G401 (cell line): ENCODE data around the gene ABCC9. TPM values are rescaled to one million over a fixed set of nuclear protein-coding genes. Genes with fewer than 3 reads are reported as not detected.
A peak's percentile ranks its signal among the peaks of the same experiment; 100 is the strongest.

Experiments used
- DNase-seq: peaks from one replicate; pipeline ENCODE4 v3.0.0-alpha.2; 2015; ENCODE audit warnings: low spot score
- in situ Hi-C: cut with HindIII; loops from 2 replicates; pipeline ENCODE4 v1.10.0; 2016; ENCODE audit warnings: low sequenced_read_pairs, mixed read lengths
- total RNA-seq: library from RNA; depleted of rRNA; stranded (reverse); fragments of >200 nt; shearing (Covaris generic); gene quantifications from 2 replicates; pipeline ENCODE4 v1.2.3, GENCODE V29; 2014

ABCC9 gene
- total RNA-seq, 1 experiment from 2014 or later, result not detected

GRCh38 chr12:21888276-21888863 is 52.9 kb downstream of the ABCC9 start:
- DNase-seq, result no peak
- in situ Hi-C loops, result no loop called here

GRCh38 chr12:21884936-21885335 is 56.3 kb downstream of the ABCC9 start:
- in situ Hi-C loops, result no loop called here
- DNase-seq, result no peak

GRCh38 chr12:21882635-21883034 is 58.6 kb downstream of the ABCC9 start:
- in situ Hi-C loops, result no loop called here
- DNase-seq, result no peak

- peak; percentile 8 for DNase-seq
- in situ Hi-C loops, result no loop called here
These were observed 59.3 kb downstream of the ABCC9 start for GRCh38 chr12:21881965-21882364.

GRCh38 chr12:21879312-21879711 is 61.9 kb downstream of the ABCC9 start:
- no peak for DNase-seq
- in situ Hi-C loops, result no loop called here

GRCh38 chr12:21877293-21877982 is 63.8 kb downstream of the ABCC9 start:
- DNase-seq, result no peak
- in situ Hi-C loops, result no loop called here

- in situ Hi-C loops, result no loop called here
- DNase-seq, result no peak
These were observed 75.4 kb downstream of the ABCC9 start for GRCh38 chr12:21865846-21866245.

- no peak for DNase-seq
- in situ Hi-C loops, result no loop called here
These were observed 80.7 kb downstream of the ABCC9 start for GRCh38 chr12:21860534-21860933.

- in situ Hi-C loops, result no loop called here
- DNase-seq, result no peak
These were observed 81.1 kb downstream of the ABCC9 start for GRCh38 chr12:21860128-21860527.

GRCh38 chr12:21852251-21852650 is 89.0 kb downstream of the ABCC9 start:
- in situ Hi-C loops, result no loop called here
- DNase-seq, result no peak

- in situ Hi-C loops, result no loop called here
- DNase-seq, result no peak
These were observed 90.1 kb downstream of the ABCC9 start for GRCh38 chr12:21851151-21851550.

- DNase-seq, result no peak
- in situ Hi-C loops, result no loop called here
These were observed 90.8 kb downstream of the ABCC9 start for GRCh38 chr12:21850419-21850818.

GRCh38 chr12:21849878-21850277 is 91.3 kb downstream of the ABCC9 start:
- in situ Hi-C loops, result no loop called here

GRCh38 chr12:21848192-21848591 is 93.0 kb downstream of the ABCC9 start:
- in situ Hi-C loops, result no loop called here
- DNase-seq, result no peak

More at GRCh38 chr12:21849878-21850277, 91.3 kb downstream of the ABCC9 start:
- no peak for DNase-seq

- DNase-seq, result no peak
- in situ Hi-C loops, result no loop called here
These were observed 97.4 kb downstream of the ABCC9 start for GRCh38 chr12:21843795-21844194.

GRCh38 chr12:21839776-21840175 is 101.5 kb downstream of the ABCC9 start:
- in situ Hi-C loops, result no loop called here
- DNase-seq, result no peak

GRCh38 chr12:21837847-21838246 is 103.4 kb downstream of the ABCC9 start:
- in situ Hi-C loops, result no loop called here
- DNase-seq, result no peak

- no peak for DNase-seq
- in situ Hi-C loops, result no loop called here
These were observed 109.4 kb downstream of the ABCC9 start for GRCh38 chr12:21831791-21832344.

GRCh38 chr12:21828779-21829178 is 112.4 kb downstream of the ABCC9 start:
- DNase-seq, result no peak
- in situ Hi-C loops, result no loop called here

- DNase-seq, result no peak
- in situ Hi-C loops, result no loop called here
These were observed 113.0 kb downstream of the ABCC9 start for GRCh38 chr12:21828136-21828775.
